ENCODE measurements around the gene LY6G5C.

- TF ChIP-seq POLR2A (IDR thresholded peaks at IDR 0.05) (no peak), CTCF (IDR thresholded peaks at IDR 0.05) (no peak)
These were observed 46.3 kb upstream of the LY6G5C start for GRCh38 chr6:31727034-31727716.
